Stimulated activated naive CD4-positive, alpha-beta T cell (primary cell): ENCODE data around the gene ABCC10.
"Not testable (repeated sequence)": the region's sequence is repeated elsewhere in the genome, so short reads cannot be mapped to it uniquely, and the experiment has no call there.

Experiments
- DNase-seq, 6 experiments: peaks; one replicate each; lab custom pipeline; 2025; lab: John Stamatoyannopoulos, UW

The ABCC10 gene

GRCh38 chr6:43427406-43428111, at the start of gene ABCC10:
Gene ABCC10, plus strand, starts transcription at chr6:43427541. Its CDS starts 438 bp downstream, at chr6:43427979.
- peak; percentile 93 to 98 (median 95) for DNase-seq

GRCh38 chr6:43377710-43378229, 49.6 kb upstream of the ABCC10 start:
- DNase-seq: no peak

- DNase-seq: no peak
Measured at GRCh38 chr6:43378631-43379030, 48.7 kb upstream of the ABCC10 start.

DNA sequence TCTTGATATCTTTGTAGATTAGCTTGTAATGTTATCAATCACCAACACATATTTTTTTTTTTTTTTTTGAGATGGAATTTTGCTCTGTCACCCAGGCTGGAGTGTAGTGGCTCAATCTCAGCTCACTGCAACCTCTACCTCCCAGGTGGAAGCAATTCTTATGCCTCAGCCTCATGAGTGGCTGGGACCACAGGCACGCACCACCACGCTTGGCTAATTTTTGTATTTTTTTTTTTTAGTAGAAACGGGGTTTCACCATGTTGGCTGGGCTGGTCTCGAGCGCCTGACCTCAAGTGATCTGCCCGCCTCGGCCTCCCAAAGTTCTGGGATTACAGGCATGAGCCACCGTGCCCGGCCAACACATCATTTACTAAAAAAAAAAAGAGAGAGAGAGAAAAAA, 46.5 kb upstream of the ABCC10 start:
- not testable (repeated sequence) for DNase-seq

DNA sequence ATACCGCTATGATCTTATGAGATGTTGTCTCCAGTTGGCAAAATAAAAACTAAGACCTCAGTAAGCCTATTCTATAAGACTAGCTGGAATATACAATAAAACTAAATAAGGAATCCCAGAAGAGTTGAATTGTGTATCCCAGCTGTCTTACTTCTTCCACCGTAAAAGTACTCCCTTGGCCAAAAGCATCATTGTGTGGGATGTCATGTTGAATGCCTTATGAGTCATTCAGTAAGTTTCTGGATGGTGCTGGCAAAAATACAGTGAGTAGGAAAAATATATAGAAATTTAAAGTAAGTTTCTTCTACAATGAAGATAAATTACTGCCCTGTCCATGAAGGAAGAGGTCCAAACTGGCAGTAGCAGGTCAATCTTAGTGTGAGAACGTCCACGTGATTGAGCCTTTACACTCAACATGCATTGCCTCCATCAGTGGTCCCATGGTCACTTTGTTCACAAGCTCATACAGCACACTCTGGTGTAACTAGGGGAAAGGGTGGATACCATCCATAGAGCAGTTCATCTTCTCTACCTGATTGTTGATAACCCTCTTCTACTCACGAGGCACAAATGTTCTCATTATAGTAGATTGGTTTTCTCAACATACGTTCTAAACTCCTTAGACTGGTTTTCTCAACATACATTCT, 44.2 kb upstream of the ABCC10 start:
- DNase-seq: no peak

- DNase-seq: peak in 2 of 6 experiments; percentile 36 to 48
Measured at GRCh38 chr6:43386492-43386891, 40.8 kb upstream of the ABCC10 start.

- DNase-seq: no peak
Measured at GRCh38 chr6:43389730-43390295, 37.5 kb upstream of the ABCC10 start.

DNA sequence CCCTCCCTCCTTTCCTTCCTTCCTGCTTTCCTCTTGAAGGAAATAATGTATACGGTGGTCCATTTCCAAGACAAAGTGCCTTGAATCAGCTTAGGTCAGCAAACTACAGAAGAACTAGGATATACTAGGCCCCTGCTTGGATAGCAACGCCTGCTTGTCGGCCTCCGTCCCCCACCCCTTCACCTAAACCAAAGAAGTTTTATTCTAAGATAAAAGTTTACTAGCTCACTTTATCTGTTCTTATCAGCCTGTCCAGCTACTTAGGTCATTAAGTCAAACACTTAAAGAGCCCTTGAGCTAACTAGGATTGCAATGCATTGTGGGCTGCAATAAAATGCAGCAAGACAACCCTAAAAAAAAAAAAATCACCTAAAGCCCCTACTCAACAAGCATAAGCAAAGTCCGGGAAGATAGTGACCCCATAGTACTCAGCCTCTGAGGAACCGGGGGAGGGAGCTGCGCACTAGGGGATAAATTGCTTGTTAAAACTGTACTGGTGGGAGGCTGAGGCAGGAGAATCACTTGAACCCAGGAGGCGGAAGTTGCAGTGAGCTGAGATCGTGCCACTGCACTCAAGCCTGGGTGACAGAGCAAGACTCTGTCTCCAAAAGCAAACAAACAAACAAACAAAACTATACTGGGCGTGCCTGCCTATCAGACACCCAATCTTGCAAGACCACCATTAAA, 36.4 kb upstream of the ABCC10 start:
- not testable (repeated sequence) for DNase-seq

DNA sequence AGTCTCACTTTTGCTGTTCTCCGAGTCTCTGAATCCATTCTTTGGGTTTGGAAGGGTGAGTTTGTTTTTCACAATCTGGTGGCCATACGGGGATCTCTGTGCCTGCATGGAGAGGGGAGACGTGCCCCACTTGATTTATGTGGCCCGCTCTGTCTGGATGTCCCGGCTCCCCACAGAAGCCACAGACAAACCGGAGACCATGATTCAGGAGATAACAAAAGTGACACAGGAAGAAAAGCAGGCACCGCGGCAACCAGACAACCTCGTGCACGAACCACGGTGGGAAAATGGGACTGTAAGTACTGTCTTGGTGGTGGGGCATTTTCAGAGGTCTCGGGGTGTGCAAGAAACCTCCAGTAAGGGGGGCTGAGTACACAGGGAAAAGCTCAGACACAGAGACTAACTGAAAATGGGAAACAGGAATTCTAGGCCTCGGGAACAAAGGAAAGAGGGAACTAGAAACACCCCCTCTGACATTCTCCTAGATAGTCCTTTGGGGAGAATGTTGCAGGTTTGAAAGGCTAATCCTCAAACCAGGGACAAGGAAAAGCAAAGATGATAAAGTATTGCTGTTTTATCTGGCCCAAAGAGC, 35.8 kb upstream of the ABCC10 start:
- DNase-seq: peak; percentile 16 to 38 (median 25)

- DNase-seq: not testable (repeated sequence)
Measured at GRCh38 chr6:43393133-43393532, 34.2 kb upstream of the ABCC10 start.

- DNase-seq: no peak
Measured at GRCh38 chr6:43393602-43394001, 33.7 kb upstream of the ABCC10 start.

DNA sequence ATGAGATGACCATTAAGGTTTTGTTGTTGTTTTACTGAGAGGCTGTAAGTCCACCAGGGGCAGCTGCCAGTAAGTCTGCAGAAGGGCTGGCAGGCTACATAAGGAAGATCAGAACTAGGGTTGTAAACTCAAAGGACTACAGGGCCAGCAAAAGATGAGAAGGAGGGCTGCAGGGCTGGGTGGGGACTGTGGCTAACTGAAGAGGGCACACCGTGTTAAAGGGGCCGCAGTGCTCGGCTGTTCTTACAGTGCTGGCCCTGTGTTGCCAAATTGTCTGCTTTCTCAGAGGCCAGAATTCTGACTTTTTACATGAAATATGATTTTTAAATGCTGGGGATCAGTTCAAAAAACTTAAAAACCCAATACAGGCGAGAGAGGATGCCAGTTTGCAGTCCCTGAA, 32.4 kb upstream of the ABCC10 start:
- DNase-seq: no peak

- no peak for DNase-seq
Measured at GRCh38 chr6:43395776-43396175, 31.6 kb upstream of the ABCC10 start.

DNA sequence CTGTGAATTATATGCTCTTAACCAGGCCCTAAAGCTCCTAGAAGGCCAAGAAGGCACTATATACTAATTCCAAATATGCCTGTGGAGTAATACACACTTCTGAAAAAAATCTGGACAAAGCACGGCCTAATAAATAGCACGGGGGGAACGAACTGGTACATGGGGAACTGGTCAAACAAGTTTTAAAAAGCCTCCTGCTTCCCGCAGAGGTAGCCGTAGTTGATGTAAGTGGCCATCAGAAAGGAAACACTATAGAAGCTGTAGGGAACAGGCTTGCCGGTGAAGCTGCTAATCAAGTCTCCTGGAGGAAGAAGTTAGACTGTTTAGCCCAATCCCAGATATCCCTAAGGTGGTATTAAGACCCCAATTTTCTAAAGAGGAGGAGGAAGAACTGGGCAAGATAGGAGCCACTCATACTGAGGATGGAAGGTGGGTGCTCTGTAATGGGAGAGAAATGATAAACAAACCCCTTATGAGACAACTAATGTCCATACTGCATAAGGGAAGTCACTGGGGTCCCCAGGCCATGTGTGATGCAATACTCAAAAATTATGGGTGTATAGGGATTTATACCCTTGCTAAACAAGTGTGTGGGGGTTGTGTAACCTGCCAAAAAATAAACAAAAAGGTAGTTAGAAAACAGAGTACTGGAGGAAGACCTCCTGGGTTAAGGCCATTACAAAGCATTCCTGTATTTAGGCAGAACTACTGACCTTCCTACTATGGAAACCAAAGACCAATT, 30.8 kb upstream of the ABCC10 start:
- DNase-seq: no peak

DNA sequence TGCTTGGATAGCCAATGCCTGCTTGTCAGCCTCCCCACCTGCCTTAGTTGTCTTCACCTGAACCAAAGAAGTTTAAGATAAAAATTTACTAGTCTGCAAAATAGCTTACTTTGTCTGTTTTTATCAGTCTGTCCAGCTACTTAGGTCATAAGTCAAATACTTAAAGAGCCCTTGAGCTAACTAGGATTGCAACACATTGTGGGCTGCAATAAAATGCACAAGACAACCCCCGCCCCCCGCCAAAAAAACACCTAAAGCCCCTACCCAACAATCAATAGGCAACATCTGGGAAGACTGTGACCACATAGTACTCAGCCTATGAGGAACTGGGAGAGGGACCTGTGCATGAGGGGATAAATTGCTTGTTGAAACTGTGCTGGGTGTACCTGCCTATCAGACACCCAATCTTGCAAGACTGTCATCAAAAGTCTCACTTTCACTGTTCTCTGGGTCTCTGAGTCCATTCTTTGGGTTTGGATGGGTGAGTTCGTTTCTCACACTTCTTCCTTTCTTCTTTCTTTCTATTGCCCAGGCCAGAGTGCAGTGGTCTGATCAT, 27.3 kb upstream of the ABCC10 start:
- no peak for DNase-seq

GRCh38 chr6:43401730-43402129, 25.6 kb upstream of the ABCC10 start:
- DNase-seq: no peak

- no peak for DNase-seq
Measured at GRCh38 chr6:43402820-43403219, 24.5 kb upstream of the ABCC10 start.

- no peak for DNase-seq
Measured at GRCh38 chr6:43405354-43405753, 22.0 kb upstream of the ABCC10 start.

DNA sequence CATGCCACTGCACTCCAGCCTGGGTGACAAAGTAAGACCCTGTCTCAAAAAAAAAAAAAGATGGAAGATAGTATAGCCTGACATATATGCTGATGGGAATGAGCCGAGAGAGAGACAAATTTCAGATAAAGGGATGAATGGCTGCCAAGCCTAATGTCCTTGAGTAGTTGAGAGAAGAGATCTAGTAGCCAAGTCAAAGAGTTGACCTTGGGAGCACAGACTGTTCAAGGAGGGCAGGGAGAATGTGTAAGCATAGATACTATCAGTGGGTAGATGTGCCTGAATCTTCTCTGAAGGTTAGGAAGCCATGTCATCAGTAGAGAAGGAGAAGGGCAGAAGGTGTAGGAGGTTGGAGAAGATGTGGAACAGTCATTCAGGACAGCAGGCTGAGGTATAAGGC, 20.0 kb upstream of the ABCC10 start:
- DNase-seq: no peak

DNA sequence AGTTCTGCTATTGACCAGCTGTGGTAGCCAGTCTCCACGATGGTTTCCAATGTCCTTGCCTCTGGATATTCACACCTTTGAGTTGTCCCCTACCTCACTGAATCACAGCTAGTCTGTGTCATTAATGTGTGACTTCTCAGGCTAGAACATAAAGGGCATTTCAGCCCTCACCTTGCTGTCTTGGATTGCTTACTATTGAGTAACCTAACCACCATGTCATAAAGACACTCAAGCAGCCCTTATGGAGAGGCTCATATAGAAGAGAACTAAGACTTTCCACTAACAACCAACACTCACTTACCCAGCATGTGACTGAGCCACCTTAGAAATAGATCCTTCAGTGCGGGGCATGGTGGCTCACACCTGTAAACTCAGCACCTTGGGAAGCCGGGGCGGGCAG, 19.1 kb upstream of the ABCC10 start:
- no peak for DNase-seq

DNA sequence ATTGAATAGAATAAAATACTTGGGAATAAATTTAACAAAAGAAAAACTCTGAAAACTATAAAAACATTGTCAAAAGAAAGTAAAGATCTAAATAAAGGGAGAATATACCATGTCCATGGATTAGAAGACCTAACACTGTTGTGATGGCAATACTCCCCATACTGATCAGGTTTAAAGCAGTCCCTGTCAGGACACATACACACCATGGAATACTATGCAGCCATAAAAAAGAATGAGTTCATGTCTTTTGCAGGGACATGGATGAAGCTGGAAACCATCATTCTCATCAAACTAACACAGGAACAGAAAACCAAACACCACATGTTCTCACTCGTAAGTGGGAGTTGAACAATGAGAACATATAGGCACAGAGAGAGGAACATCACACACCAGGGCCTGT, 16.6 kb upstream of the ABCC10 start:
- not testable (repeated sequence) for DNase-seq
